HEK293 (cell line): ENCODE data around the gene KCNMA1.

ENCODE experiments used
- CTCF ChIA-PET: fragments of 350-600 bp; formaldehyde crosslinking; extraction: SDS; loops from one replicate; lab custom pipeline; 2021; ENCODE audit warnings: antibody characterized with exemption; lab: Yijun Ruan, JAX
- POLR2A ChIA-PET: fragments of 300-600 bp; formaldehyde crosslinking; extraction: SDS; loops from one replicate; lab custom pipeline; 2020; ENCODE audit warnings: antibody characterized with exemption, inconsistent platforms; lab: Yijun Ruan, JAX
- H3K27ac ChIP-seq: fragments of 200-500 bp; sonication (Bioruptor generic); 2 replicates; pipeline ENCODE4 v1.5.1; 2014; ENCODE audit warnings: low read depth, low read length, control low read depth, inconsistent platforms; ENCODE audit errors: extremely low read depth
- H3K36me3 ChIP-seq, 2 experiments: fragments of 200-500 bp in 1 of 2; sonication (Bioruptor generic) in 1 of 2; 1 replicate in 1 of 2; 2 replicates in 1 of 2; pipeline ENCODE4 v1.5.1; 2014 to 2017; ENCODE audit warnings: inconsistent platforms in 2 of 2, low read length in 2 of 2; ENCODE audit not compliant: control insufficient read depth in 2 of 2, insufficient read depth in 1 of 2
- H3K4me1 ChIP-seq: fragments of 200-500 bp; sonication (Bioruptor generic); 2 replicates; pipeline ENCODE4 v1.5.1; 2014; ENCODE audit warnings: mild to moderate bottlenecking, low read length, inconsistent platforms; ENCODE audit not compliant: control insufficient read depth, insufficient read depth
- H3K4me3 ChIP-seq: 2 replicates; pipeline ENCODE4 v1.5.1; 2011; ENCODE audit warnings: low read depth, mild to moderate bottlenecking, control low read depth, low read length, moderate library complexity
- H3K9me3 ChIP-seq: fragments of 200-500 bp; sonication (Bioruptor generic); 2 replicates; pipeline ENCODE4 v1.5.1; 2014; ENCODE audit warnings: low read depth, low read length, inconsistent platforms; ENCODE audit not compliant: control insufficient read depth, insufficient read depth
- BCL11B ChIP-seq: fragments of 450-650 bp; formaldehyde crosslinking; IDR thresholded peaks from 2 replicates; pipeline ENCODE4 v1.5.1; 2016; ENCODE audit warnings: low read depth, missing biosample characterization, missing genetic modification characterization
- BCL6B ChIP-seq: fragments of 450-650 bp; formaldehyde crosslinking; IDR thresholded peaks from 2 replicates; pipeline ENCODE4 v1.5.1; 2017; ENCODE audit warnings: missing biosample characterization, missing genetic modification characterization
- EGR2 ChIP-seq: fragments of 450-650 bp; formaldehyde crosslinking; IDR thresholded peaks from 2 replicates; pipeline ENCODE4 v1.5.1; 2016; ENCODE audit warnings: low read depth, missing biosample characterization, missing genetic modification characterization
- GLI2 ChIP-seq: fragments of 450-650 bp; formaldehyde crosslinking; IDR thresholded peaks from 2 replicates; pipeline ENCODE4; 2017; ENCODE audit warnings: missing biosample characterization, missing genetic modification characterization, low read depth, borderline replicate concordance
- HIC1 ChIP-seq: fragments of 450-650 bp; formaldehyde crosslinking; IDR thresholded peaks from 2 replicates; pipeline ENCODE4 v1.5.1; 2016; ENCODE audit warnings: missing biosample characterization, missing genetic modification characterization
- OSR2 ChIP-seq: fragments of 450-650 bp; formaldehyde crosslinking; IDR thresholded peaks from 2 replicates; pipeline ENCODE4 v1.5.1; 2016; ENCODE audit warnings: missing biosample characterization, missing genetic modification characterization
- TCF7L2 ChIP-seq: IDR thresholded peaks from 2 replicates; pipeline ENCODE4 v1.6.1; 2011; ENCODE audit warnings: low read depth, mild to moderate bottlenecking, inconsistent platforms, low read length, moderate library complexity, borderline replicate concordance
- ZFHX2 ChIP-seq: fragments of 450-650 bp; formaldehyde crosslinking; conservative IDR thresholded peaks from 2 replicates; pipeline ENCODE4 v1.5.1; 2016; ENCODE audit warnings: missing biosample characterization, missing genetic modification characterization
- ZFP69B ChIP-seq: fragments of 450-650 bp; formaldehyde crosslinking; IDR thresholded peaks from 2 replicates; pipeline ENCODE4 v1.5.1; 2016; ENCODE audit warnings: missing biosample characterization, missing genetic modification characterization
- ZNF146 ChIP-seq: fragments of 450-650 bp; formaldehyde crosslinking; IDR thresholded peaks from 2 replicates; pipeline ENCODE4 v1.5.1; 2016; ENCODE audit warnings: missing biosample characterization, missing genetic modification characterization
- ZNF23 ChIP-seq: fragments of 450-650 bp; formaldehyde crosslinking; IDR thresholded peaks from 2 replicates; pipeline ENCODE4 v1.5.1; 2016; ENCODE audit warnings: missing biosample characterization, missing genetic modification characterization, borderline replicate concordance
- ZNF473 ChIP-seq: fragments of 450-650 bp; formaldehyde crosslinking; IDR thresholded peaks from 2 replicates; pipeline ENCODE4 v1.5.1; 2017; ENCODE audit warnings: missing biosample characterization, missing genetic modification characterization

KCNMA1 gene

GRCh38 chr10:76973091-76974016 is 664.3 kb downstream of the KCNMA1 start (continued):
- peak; percentile 26; the same call in 1 of the 2 replicates for TF ChIP-seq HIC1
- no peak for TF ChIP-seq ZNF23

GRCh38 chr10:76972541-76972940 is 665.1 kb downstream of the KCNMA1 start:
- ChIA-PET POLR2A (no interaction called here), CTCF (interaction anchor here (1.3 to 2.2 kb wide), 2 partner anchors 10 to 13 kb away, joined by 3 to 11 read pairs; no protein-coding TSS in a partner anchor)
- no peaks in the 10 kb centered on the region for H3K36me3 ChIP-seq
- H3K4me1 ChIP-seq: peaks cover 16% of the 10 kb centered on the region
- TF ChIP-seq GLI2 (no peak), BCL11B (tag by site-specific recombination) (no peak), ZFP69B (tag by site-specific recombination) (no peak), ZNF473 (tag by site-specific recombination) (no peak), BCL6B (no peak), ZNF146 (tag by site-specific recombination) (no peak), OSR2 (tag by site-specific recombination) (no peak), EGR2 (no peak)
- no peak overlapping the region for H3K4me3 ChIP-seq
- H3K9me3 ChIP-seq: no peaks in the 10 kb centered on the region
- H3K27ac ChIP-seq: no peak overlapping the region

GRCh38 chr10:76971547-76972170 is 665.9 kb downstream of the KCNMA1 start:
- TF ChIP-seq HIC1 (no peak), ZFHX2 (tag by site-specific recombination) (peak; percentile 55), TCF7L2 (peak; percentile 82; the same call in 1 of the 2 replicates)
- CTCF ChIA-PET: interaction anchor here (2.2 kb wide), 1 partner anchor 14 kb away, joined by 11 read pairs; no protein-coding TSS in a partner anchor
- POLR2A ChIA-PET: no interaction called here
- Histone ChIP-seq H3K9me3 (no peaks in the 10 kb centered on the region), H3K27ac (no peak overlapping the region), H3K4me3 (no peak overlapping the region), H3K36me3 (no peaks in the 10 kb centered on the region), H3K4me1 (peaks cover 16% of the 10 kb centered on the region)
